GM20431 (cell line): Measurements from ENCODE around the gene MS4A10.

Source experiments
- in situ Hi-C: fragments of 300-500 bp; cut with MseI, MboI; formaldehyde crosslinking; loops from one replicate; pipeline ENCODE4 v1.15.0; 2020; ENCODE audit warnings: low sequenced_read_pairs; ENCODE audit not compliant: unreplicated experiment

The MS4A10 gene

DNA sequence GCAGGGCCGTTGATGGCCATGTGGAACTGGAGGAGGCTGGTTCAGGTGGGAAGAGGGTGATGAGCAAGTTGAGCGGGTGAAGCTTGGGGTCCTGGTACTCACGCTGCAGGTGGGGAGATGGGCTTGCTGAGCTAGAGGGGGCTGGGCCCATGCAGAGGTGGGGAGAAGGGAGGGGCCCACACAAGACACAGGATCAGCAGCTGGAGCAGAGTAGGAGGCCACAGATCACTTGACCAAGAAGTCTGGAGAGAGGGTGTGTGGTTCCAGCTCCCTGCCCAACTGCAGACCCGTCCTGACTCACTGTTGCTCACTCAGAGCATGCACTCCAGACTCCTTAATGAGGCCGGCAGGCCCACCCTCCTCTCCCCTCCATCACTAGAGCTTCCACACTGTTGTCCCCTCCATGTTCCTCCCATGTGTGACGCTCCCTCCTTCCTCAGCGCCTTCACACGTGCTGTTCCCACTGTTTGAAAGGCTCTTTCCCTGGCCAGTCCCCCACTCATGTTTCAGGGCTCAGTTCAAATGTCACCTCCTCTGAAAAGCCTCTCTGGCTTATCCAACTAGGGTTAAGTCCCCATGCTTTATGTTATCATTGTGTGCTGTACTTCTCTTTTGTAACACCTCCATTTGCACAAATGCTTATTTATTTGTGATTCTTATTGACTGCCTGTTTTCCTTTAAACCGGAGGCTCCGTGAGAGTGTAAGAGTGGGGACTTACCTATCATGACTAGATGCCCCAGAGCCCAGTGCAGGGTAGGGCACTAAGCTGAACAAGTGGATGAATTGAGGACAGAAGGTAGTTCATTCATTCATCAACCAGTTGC is 59.1 kb downstream of the MS4A10 start:
- in situ Hi-C loops = loop anchor here (25.0 kb wide), 1 partner anchor 343 kb away; no protein-coding TSS in a partner anchor

GRCh38 chr11:60844870-60845221 is 59.7 kb downstream of the MS4A10 start:
- in situ Hi-C loops = loop anchor here (25.0 kb wide), 1 partner anchor 342 kb away; no protein-coding TSS in a partner anchor

GRCh38 chr11:60845338-60845737 is 60.2 kb downstream of the MS4A10 start:
- in situ Hi-C loops = loop anchor here (25.0 kb wide), 1 partner anchor 342 kb away; no protein-coding TSS in a partner anchor

- in situ Hi-C loops = loop anchor here (25.0 kb wide), 1 partner anchor 340 kb away; no protein-coding TSS in a partner anchor
Observed at GRCh38 chr11:60847281-60847680, 62.1 kb downstream of the MS4A10 start.

- in situ Hi-C loops = loop anchor here (25.0 kb wide), 1 partner anchor 339 kb away; no protein-coding TSS in a partner anchor
Observed at GRCh38 chr11:60847896-60848295, 62.8 kb downstream of the MS4A10 start.

- in situ Hi-C loops = loop anchor here (25.0 kb wide), 1 partner anchor 339 kb away; no protein-coding TSS in a partner anchor
Observed at GRCh38 chr11:60848714-60849151, 63.6 kb downstream of the MS4A10 start.

- in situ Hi-C loops = loop anchor here (25.0 kb wide), 1 partner anchor 337 kb away; no protein-coding TSS in a partner anchor
Observed at GRCh38 chr11:60849641-60850520, 64.7 kb downstream of the MS4A10 start.
